Ramos (cell line): ENCODE results near the gene KCNE2.
"Not testable (repeated sequence)": the region's sequence is repeated elsewhere in the genome, so short reads cannot be mapped to it uniquely, and the experiment has no call there.

Experiments
- in situ Hi-C: fragments of 300-500 bp; cut with MboI; formaldehyde crosslinking; loops from one replicate; pipeline ENCODE4 v1.14.3; 2022; ENCODE audit warnings: low sequenced_read_pairs; ENCODE audit not compliant: unreplicated experiment

KCNE2 gene

GRCh38 chr21:34405686-34406085 is 41.9 kb downstream of the KCNE2 start:
- in situ Hi-C loops: not testable (repeated sequence)

- in situ Hi-C loops: not testable (repeated sequence)
Measured at GRCh38 chr21:34406102-34406501, 42.3 kb downstream of the KCNE2 start.

GRCh38 chr21:34406676-34407075 is 42.9 kb downstream of the KCNE2 start:
- in situ Hi-C loops: not testable (repeated sequence)

GRCh38 chr21:34407294-34407693 is 43.5 kb downstream of the KCNE2 start:
- in situ Hi-C loops: not testable (repeated sequence)

- in situ Hi-C loops: not testable (repeated sequence)
Measured at GRCh38 chr21:34417448-34418077, 53.8 kb downstream of the KCNE2 start.
